HG03135 (cell line): Measurements from ENCODE around the gene PCBP2.
A peak's percentile ranks its signal among the peaks of the same experiment; 100 is the strongest.
"Not testable (repeated sequence)": the region's sequence is repeated elsewhere in the genome, so short reads cannot be mapped to it uniquely, and the experiment has no call there.

Experiments
- ATAC-seq: cut with Tn5 transposase; IDR thresholded peaks from one replicate; pipeline ENCODE4 v1.9.1; 2021; ENCODE audit warnings: mild to moderate bottlenecking, moderate library complexity; ENCODE audit not compliant: unreplicated experiment

PCBP2 gene

GRCh38 chr12:53439582-53439981 is 12.3 kb upstream of the PCBP2 start:
- not testable (repeated sequence) for ATAC-seq

- ATAC-seq, result peak; percentile 99
These were observed 10.7 kb upstream of the PCBP2 start, which contains the start of gene PRR13 for GRCh38 chr12:53441040-53441833. Gene PRR13, plus strand, starts transcription at chr12:53441734. Its CDS starts 981 bp downstream, at chr12:53442715.

- ATAC-seq, result no peak
These were observed 7.9 kb upstream of the PCBP2 start for GRCh38 chr12:53443955-53444354.

GRCh38 chr12:53444593-53445325 is 7.1 kb upstream of the PCBP2 start:
- not testable (repeated sequence) for ATAC-seq

- ATAC-seq, result no peak
These were observed 966 bp upstream of the PCBP2 start for GRCh38 chr12:53450936-53451335.

GRCh38 chr12:53452159-53453077 is 516 bp downstream of the PCBP2 start:
- ATAC-seq, result no peak

GRCh38 chr12:53453953-53454640 is 2.2 kb downstream of the PCBP2 start:
- ATAC-seq, result no peak

GRCh38 chr12:53454707-53455106 is 2.8 kb downstream of the PCBP2 start:
- ATAC-seq, result no peak

GRCh38 chr12:53456654-53457366 is 4.9 kb downstream of the PCBP2 start:
- ATAC-seq, result no peak

GRCh38 chr12:53459097-53459496 is 7.2 kb downstream of the PCBP2 start:
- ATAC-seq, result no peak

- ATAC-seq, result no peak
These were observed 9.2 kb downstream of the PCBP2 start for GRCh38 chr12:53461059-53461458.

- no peak for ATAC-seq
These were observed 9.7 kb downstream of the PCBP2 start for GRCh38 chr12:53461591-53461990.

GRCh38 chr12:53462935-53463334 is 11.0 kb downstream of the PCBP2 start:
- ATAC-seq, result no peak

- ATAC-seq, result no peak
These were observed 12.1 kb downstream of the PCBP2 start for GRCh38 chr12:53463802-53464560.

GRCh38 chr12:53464685-53465418 is 12.9 kb downstream of the PCBP2 start:
- no peak for ATAC-seq

- ATAC-seq, result no peak
These were observed 13.8 kb downstream of the PCBP2 start for GRCh38 chr12:53465679-53466078.

GRCh38 chr12:53466640-53467039 is 14.7 kb downstream of the PCBP2 start:
- no peak for ATAC-seq

GRCh38 chr12:53467082-53467481 is 15.2 kb downstream of the PCBP2 start:
- no peak for ATAC-seq
